Ishikawa (cell line): ENCODE data around the gene CUEDC1.

Experiments used
- CEBPB ChIP-seq: IDR thresholded peaks from 2 replicates; pipeline ENCODE4 v1.6.1; 2012
- CREB1 ChIP-seq: IDR thresholded peaks from 2 replicates; pipeline ENCODE4 v1.6.1; 2012; ENCODE audit warnings: low read depth
- EGR1 ChIP-seq: IDR thresholded peaks from 2 replicates; pipeline ENCODE4 v1.6.1; 2012
- EP300 ChIP-seq: IDR thresholded peaks from 2 replicates; pipeline ENCODE4 v1.6.1; 2012; ENCODE audit warnings: borderline replicate concordance
- FOXM1 ChIP-seq: IDR thresholded peaks from 2 replicates; pipeline ENCODE4 v1.6.1; 2012; ENCODE audit warnings: low read depth, borderline replicate concordance
- NFIC ChIP-seq: IDR thresholded peaks from 2 replicates; pipeline ENCODE4 v1.6.1; 2012
- RAD21 ChIP-seq: IDR thresholded peaks from 2 replicates; pipeline ENCODE4 v1.6.1; 2012; ENCODE audit warnings: low read depth
- TAF1 ChIP-seq: IDR thresholded peaks from 2 replicates; pipeline ENCODE4 v1.6.1; 2012; ENCODE audit warnings: low read depth, mild to moderate bottlenecking
- TCF12 ChIP-seq: IDR thresholded peaks from 2 replicates; pipeline ENCODE4 v1.6.1; 2012; ENCODE audit warnings: low read depth
- TEAD4 ChIP-seq: IDR thresholded peaks from 2 replicates; pipeline ENCODE4 v1.6.1; 2012
- YY1 ChIP-seq: IDR thresholded peaks from 2 replicates; pipeline ENCODE4 v1.6.1; 2012; ENCODE audit warnings: low read depth
- ZBTB7A ChIP-seq: IDR thresholded peaks from 2 replicates; pipeline ENCODE4 v1.6.1; 2012; ENCODE audit warnings: low read depth
- TF ChIP-seq, protein P1 (sequence below): IDR thresholded peaks from 2 replicates; pipeline ENCODE4 v1.6.1; 2012
- TF ChIP-seq, protein P2 (sequence below): IDR thresholded peaks from 2 replicates; pipeline ENCODE4 v1.6.1; 2012
- TF ChIP-seq, protein P3 (sequence below): IDR thresholded peaks from 2 replicates; pipeline ENCODE4 v1.6.1; 2012; ENCODE audit warnings: low read depth, mild to moderate bottlenecking

The CUEDC1 gene

DNA sequence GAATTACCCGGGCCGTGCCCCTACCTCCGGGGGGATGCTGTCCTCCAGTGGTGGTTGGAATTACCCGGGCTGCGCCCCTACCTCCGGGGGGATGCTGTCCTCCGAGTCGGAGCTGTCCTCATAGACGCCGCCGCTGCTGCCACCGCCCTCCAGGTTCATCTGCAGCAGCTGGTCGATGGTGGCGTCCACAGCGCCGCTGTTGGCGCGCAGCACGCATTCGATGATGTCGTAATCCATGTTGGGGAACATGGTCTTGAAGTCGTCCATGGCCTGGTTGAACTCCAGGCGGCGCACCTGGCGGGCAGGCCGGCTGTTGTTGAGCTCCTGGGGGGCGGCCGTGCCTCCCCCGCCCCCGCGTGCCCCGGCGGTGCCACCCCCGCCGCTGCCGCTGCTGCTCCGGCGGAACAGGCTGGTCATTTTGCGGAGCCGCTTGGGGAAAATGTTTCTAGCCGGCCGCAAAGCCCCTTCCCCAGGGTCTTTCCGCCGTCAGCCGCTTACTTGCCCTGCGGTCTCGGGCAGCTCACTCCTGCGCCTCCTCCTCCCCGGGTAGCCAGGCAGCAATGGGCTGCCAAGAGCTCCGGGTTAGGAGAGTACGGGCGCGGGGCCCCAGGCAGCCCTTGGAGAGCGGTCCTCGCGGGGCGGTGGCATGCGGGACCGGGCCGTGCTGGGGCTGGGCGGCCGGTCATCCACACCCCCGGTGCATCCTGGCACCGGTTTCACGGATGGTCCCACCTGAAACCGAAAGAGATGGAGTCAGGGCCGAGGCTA, 69.9 kb downstream of the CUEDC1 start:
- TF ChIP-seq EGR1 (no peak), YY1 (no peak), EP300 (no peak), CREB1 (no peak), RAD21 (no peak), TCF12 (no peak), TEAD4 (no peak), FOXM1 (no peak), TAF1 (no peak), ZBTB7A (no peak), NFIC (no peak), CEBPB (no peak)
- TF ChIP-seq, protein P1, sequence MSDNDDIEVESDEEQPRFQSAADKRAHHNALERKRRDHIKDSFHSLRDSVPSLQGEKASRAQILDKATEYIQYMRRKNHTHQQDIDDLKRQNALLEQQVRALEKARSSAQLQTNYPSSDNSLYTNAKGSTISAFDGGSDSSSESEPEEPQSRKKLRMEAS: no peak
- TF ChIP-seq, protein P2, sequence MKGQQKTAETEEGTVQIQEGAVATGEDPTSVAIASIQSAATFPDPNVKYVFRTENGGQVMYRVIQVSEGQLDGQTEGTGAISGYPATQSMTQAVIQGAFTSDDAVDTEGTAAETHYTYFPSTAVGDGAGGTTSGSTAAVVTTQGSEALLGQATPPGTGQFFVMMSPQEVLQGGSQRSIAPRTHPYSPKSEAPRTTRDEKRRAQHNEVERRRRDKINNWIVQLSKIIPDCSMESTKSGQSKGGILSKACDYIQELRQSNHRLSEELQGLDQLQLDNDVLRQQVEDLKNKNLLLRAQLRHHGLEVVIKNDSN: no peak
- TF ChIP-seq, protein P3, sequence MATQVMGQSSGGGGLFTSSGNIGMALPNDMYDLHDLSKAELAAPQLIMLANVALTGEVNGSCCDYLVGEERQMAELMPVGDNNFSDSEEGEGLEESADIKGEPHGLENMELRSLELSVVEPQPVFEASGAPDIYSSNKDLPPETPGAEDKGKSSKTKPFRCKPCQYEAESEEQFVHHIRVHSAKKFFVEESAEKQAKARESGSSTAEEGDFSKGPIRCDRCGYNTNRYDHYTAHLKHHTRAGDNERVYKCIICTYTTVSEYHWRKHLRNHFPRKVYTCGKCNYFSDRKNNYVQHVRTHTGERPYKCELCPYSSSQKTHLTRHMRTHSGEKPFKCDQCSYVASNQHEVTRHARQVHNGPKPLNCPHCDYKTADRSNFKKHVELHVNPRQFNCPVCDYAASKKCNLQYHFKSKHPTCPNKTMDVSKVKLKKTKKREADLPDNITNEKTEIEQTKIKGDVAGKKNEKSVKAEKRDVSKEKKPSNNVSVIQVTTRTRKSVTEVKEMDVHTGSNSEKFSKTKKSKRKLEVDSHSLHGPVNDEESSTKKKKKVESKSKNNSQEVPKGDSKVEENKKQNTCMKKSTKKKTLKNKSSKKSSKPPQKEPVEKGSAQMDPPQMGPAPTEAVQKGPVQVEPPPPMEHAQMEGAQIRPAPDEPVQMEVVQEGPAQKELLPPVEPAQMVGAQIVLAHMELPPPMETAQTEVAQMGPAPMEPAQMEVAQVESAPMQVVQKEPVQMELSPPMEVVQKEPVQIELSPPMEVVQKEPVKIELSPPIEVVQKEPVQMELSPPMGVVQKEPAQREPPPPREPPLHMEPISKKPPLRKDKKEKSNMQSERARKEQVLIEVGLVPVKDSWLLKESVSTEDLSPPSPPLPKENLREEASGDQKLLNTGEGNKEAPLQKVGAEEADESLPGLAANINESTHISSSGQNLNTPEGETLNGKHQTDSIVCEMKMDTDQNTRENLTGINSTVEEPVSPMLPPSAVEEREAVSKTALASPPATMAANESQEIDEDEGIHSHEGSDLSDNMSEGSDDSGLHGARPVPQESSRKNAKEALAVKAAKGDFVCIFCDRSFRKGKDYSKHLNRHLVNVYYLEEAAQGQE: no peak

DNA sequence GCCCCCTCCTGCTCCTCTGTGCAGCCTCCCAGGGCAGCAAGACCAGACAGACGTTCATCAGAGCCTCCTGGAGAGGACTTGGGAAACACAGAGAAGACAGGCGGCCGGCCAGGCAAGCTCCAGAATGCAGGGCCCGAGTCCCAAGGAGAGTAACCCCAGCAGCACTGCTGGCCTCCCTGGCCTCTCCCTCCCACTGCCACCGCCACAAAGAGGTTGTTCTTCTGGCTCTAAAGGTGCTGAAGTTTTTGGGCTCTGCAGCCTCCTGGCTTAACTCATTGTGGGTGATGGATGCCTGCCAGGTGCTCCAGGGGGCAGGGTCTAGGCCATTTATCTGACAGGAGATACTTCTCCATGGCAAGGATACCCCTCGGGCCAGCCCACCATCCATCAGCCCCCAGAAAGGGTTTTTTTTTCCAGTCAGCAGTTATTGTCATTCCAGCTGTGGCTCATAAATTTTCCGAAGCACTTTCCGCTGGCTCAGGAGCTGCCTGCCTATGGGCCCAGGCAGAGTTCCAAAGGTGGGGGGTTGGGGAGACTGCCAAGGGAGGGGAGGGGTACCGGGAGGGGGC, 73.3 kb downstream of the CUEDC1 start:
- TF ChIP-seq TAF1 (no peak), EP300 (peak; percentile 96), NFIC (peak; percentile 92), FOXM1 (peak; percentile 92), ZBTB7A (peak; percentile 68), CEBPB (no peak; the same call in 1 of the 2 replicates), EGR1 (no peak), TEAD4 (peak; percentile 74), YY1 (no peak), TCF12 (peak; percentile 98), CREB1 (no peak), RAD21 (no peak)
- TF ChIP-seq, protein P3: no peak
- TF ChIP-seq, protein P1: no peak
- TF ChIP-seq, protein P2: no peak

DNA sequence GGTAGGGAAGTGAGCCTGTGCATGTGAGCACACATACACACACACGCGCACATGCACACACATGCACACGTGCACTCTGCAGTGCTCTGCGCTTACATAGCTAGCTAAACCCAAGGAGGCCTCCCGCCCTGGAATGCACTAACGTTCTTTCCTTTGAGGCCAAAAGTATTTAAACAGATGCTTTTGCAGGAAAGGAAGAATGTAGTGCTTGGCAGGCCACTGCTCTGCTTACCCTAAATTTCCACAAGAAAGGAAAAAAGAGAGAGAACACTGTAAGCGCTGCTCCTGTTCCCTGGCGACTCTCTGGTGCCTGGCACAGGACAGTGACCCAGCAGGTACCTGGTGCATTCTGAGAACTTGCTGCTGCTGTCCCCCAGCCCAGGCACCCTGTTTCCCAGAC, 74.1 kb downstream of the CUEDC1 start:
- TF ChIP-seq YY1 (no peak), ZBTB7A (no peak), TEAD4 (no peak), EP300 (no peak), TCF12 (no peak), NFIC (no peak), CEBPB (no peak), CREB1 (no peak), RAD21 (no peak), EGR1 (no peak), TAF1 (no peak), FOXM1 (no peak)
- TF ChIP-seq, protein P2: no peak
- TF ChIP-seq, protein P3: no peak
- TF ChIP-seq, protein P1: no peak
